Keratinocyte (primary cell): Measurements from ENCODE around the gene MVB12B. TPM values are rescaled to one million over a fixed set of nuclear protein-coding genes. Genes with fewer than 3 reads are reported as not detected.

Experiments
- DNase-seq: peaks from one replicate; pipeline ENCODE4 v3.0.0-alpha.2; 2011; ENCODE audit warnings: low read depth, missing footprints, low spot score
- FAIRE-seq: peaks from 2 replicates; lab custom pipeline; 2011; peaks lifted over from hg19 to GRCh38; lab: Jason Lieb, UNC
- H2AFZ ChIP-seq: 2 replicates; pipeline ENCODE4 v1.6.0; 2012; ENCODE audit warnings: low read length, control low read depth, inconsistent platforms; ENCODE audit not compliant: control insufficient read depth
- H3K27ac ChIP-seq: 2 replicates; pipeline ENCODE4 v1.5.1; 2011; ENCODE audit warnings: low read length; ENCODE audit not compliant: control insufficient read depth, insufficient read depth
- H3K27me3 ChIP-seq: 3 replicates; pipeline ENCODE4 v1.6.0; 2011; ENCODE audit warnings: low read length; ENCODE audit not compliant: control insufficient read depth, insufficient read depth; ENCODE audit errors: extremely low read depth
- H3K36me3 ChIP-seq, 2 experiments: 2 replicates in 1 of 2; 3 replicates in 1 of 2; pipeline ENCODE4 v1.5.1; 2011; ENCODE audit warnings: low read length in 2 of 2, mild to moderate bottlenecking in 1 of 2; ENCODE audit not compliant: control insufficient read depth in 2 of 2, insufficient read depth in 2 of 2; ENCODE audit errors: extremely low read depth in 1 of 2
- H3K4me1 ChIP-seq: 3 replicates; pipeline ENCODE4 v1.5.1; 2011; ENCODE audit warnings: low read length; ENCODE audit not compliant: control insufficient read depth, insufficient read depth; ENCODE audit errors: extremely low read depth
- H3K4me2 ChIP-seq: 3 replicates; pipeline ENCODE4 v1.6.0; 2011; ENCODE audit warnings: low read depth, low read length; ENCODE audit not compliant: control insufficient read depth, insufficient read depth; ENCODE audit errors: extremely low read depth
- H3K4me3 ChIP-seq, 3 experiments: fragments of 200-600 bp in 1 of 3; sonication (generic) in 1 of 3; 2 replicates in 2 of 3; 3 replicates in 1 of 3; pipeline ENCODE4 v1.5.1; 2011 to 2016; ENCODE audit warnings: low read length in 3 of 3, mild to moderate bottlenecking in 3 of 3, control low read depth in 2 of 3, inconsistent platforms in 1 of 3, low read depth in 1 of 3, mixed read lengths in 1 of 3, mixed run types in 1 of 3, moderate library complexity in 1 of 3; ENCODE audit not compliant: control insufficient read depth in 2 of 3, insufficient read depth in 2 of 3; ENCODE audit errors: extremely low read depth in 1 of 3
- H3K79me2 ChIP-seq: 2 replicates; pipeline ENCODE4 v1.6.0; 2012; ENCODE audit warnings: low read length; ENCODE audit not compliant: control insufficient read depth, insufficient read depth
- H3K9ac ChIP-seq: 3 replicates; pipeline ENCODE4 v1.6.0; 2011; ENCODE audit warnings: low read length; ENCODE audit not compliant: control insufficient read depth, insufficient read depth; ENCODE audit errors: extremely low read depth
- H3K9me1 ChIP-seq: 3 replicates; pipeline ENCODE4 v1.6.0; 2011; ENCODE audit warnings: low read length; ENCODE audit not compliant: control insufficient read depth, insufficient read depth; ENCODE audit errors: extremely low read depth
- H3K9me3 ChIP-seq: 2 replicates; pipeline ENCODE4 v1.5.1; 2012; ENCODE audit warnings: low read depth, low read length; ENCODE audit not compliant: control insufficient read depth
- H4K20me1 ChIP-seq: 3 replicates; pipeline ENCODE4 v1.6.0; 2011; ENCODE audit warnings: low read length; ENCODE audit not compliant: control insufficient read depth, insufficient read depth; ENCODE audit errors: extremely low read depth
- CTCF ChIP-seq, 3 experiments: IDR thresholded peaks in 1 of 3; conservative IDR thresholded peaks in 1 of 3; optimal IDR thresholded peaks in 1 of 3; 2 replicates in 2 of 3; 3 replicates in 1 of 3; pipeline versions ENCODE3 to v1.5.1; 2011; ENCODE audit warnings: low read length in 3 of 3, mild to moderate bottlenecking in 3 of 3, moderate library complexity in 2 of 3, control low read depth in 1 of 3, inconsistent platforms in 1 of 3; ENCODE audit not compliant: insufficient read depth in 2 of 3; ENCODE audit errors: extremely low read depth in 1 of 3
- EZH2 ChIP-seq: IDR thresholded peaks from one replicate; pipeline ENCODE4 v1.6.1; 2012; ENCODE audit warnings: inconsistent platforms, mild to moderate bottlenecking, low read length, moderate library complexity
- dilution Hi-C: fragments of 300-500 bp; cut with MboI; formaldehyde crosslinking; loops from one replicate; pipeline ENCODE4 v1.7.0; 2020; ENCODE audit warnings: low sequenced_read_pairs; ENCODE audit not compliant: extremely low pct_ligation_motif_present
- polyA plus RNA-seq, 5 experiments: library from polyadenylated mRNA; depleted of rRNA in 3 of 5; stranded (reverse) in 3 of 5; stranded (forward) in 1 of 5; unstranded in 1 of 5; fragments of >200 nt; gene quantifications; 1 replicate in 1 of 5; 2 replicates in 3 of 5; 3 replicates in 1 of 5; pipeline versions ENCODE4 v1.2.1 to v1.2.3, GENCODE V29; 2011 to 2012; ENCODE audit warnings: missing spikeins in 2 of 5, low read depth in 1 of 5, low replicate concordance in 1 of 5

Gene MVB12B
- polyA plus RNA-seq, 1 donor (not counting 4 experiments of a cell fraction or from before 2014, with no cell fraction given): 1.2 TPM

GRCh38 chr9:126459965-126460843 lies 133.6 kb downstream of the MVB12B start:
- dilution Hi-C loops: no loop called here
- no peaks in the 10 kb centered on the region for H3K9me1 ChIP-seq
- H2AFZ ChIP-seq: no peak overlapping the region

GRCh38 chr9:126461029-126461428 lies 134.4 kb downstream of the MVB12B start:
- no peak overlapping the region for H3K4me3 ChIP-seq
- no peaks in the 10 kb centered on the region for H3K27me3 ChIP-seq
- no peaks in the 10 kb centered on the region for H3K4me1 ChIP-seq
- no peaks in the 10 kb centered on the region for H3K36me3 ChIP-seq
- no peaks in the 10 kb centered on the region for H3K79me2 ChIP-seq
- DNase-seq: no peak
- no peaks in the 10 kb centered on the region for H3K9me1 ChIP-seq
- no peak for FAIRE-seq
- no peak overlapping the region for H2AFZ ChIP-seq
- no peak for TF ChIP-seq CTCF (optimal IDR thresholded peaks at IDR 0.05 in 1 of 3, IDR thresholded peaks at IDR 0.05 in 1 of 3, conservative IDR thresholded peaks at IDR 0.05 in 1 of 3; ENCODE audit: extremely low read depth in 1 of 3, insufficient read depth in 2 of 3, low read length in 3 of 3)
- no peak for TF ChIP-seq EZH2
- no peaks in the 10 kb centered on the region for H3K9me3 ChIP-seq
- dilution Hi-C loops: no loop called here
- no peak overlapping the region for H3K4me2 ChIP-seq
- no peaks in the 10 kb centered on the region for H4K20me1 ChIP-seq
- H3K27ac ChIP-seq: no peak overlapping the region
- no peak overlapping the region for H3K9ac ChIP-seq

More at GRCh38 chr9:126459965-126460843, 133.6 kb downstream of the MVB12B start:
- Histone ChIP-seq H3K36me3 (no peaks in the 10 kb centered on the region), H3K4me1 (no peaks in the 10 kb centered on the region), H3K9me3 (no peaks in the 10 kb centered on the region), H3K27ac (no peak overlapping the region), H3K4me2 (no peak overlapping the region), H4K20me1 (no peaks in the 10 kb centered on the region), H3K4me3 (no peak overlapping the region), H3K9ac (no peak overlapping the region), H3K79me2 (no peaks in the 10 kb centered on the region), H3K27me3 (no peaks in the 10 kb centered on the region)
- no peak for TF ChIP-seq EZH2
- no peak for TF ChIP-seq CTCF (optimal IDR thresholded peaks at IDR 0.05 in 1 of 3, IDR thresholded peaks at IDR 0.05 in 1 of 3, conservative IDR thresholded peaks at IDR 0.05 in 1 of 3; ENCODE audit: extremely low read depth in 1 of 3, insufficient read depth in 2 of 3, low read length in 3 of 3)
- no peak for FAIRE-seq
- no peak for DNase-seq
